Renal pelvis (tissue), 4 donors: ENCODE data around the gene SMYD3. TPM values are rescaled to one million over a fixed set of nuclear protein-coding genes. Genes with fewer than 3 reads are reported as not detected.
"Not testable (repeated sequence)": the region's sequence is repeated elsewhere in the genome, so short reads cannot be mapped to it uniquely, and the experiment has no call there.

Source experiments
- DNase-seq: peaks from one replicate; pipeline ENCODE4 v3.0.0-alpha.2; 2013
- polyA plus RNA-seq, 3 donors: library from polyadenylated mRNA; unstranded; fragments of 120-200 nt; gene quantifications; one replicate each; pipeline ENCODE4 v1.2.1, GENCODE V29; 2013; ENCODE audit not compliant: insufficient read length in 3 of 3

Gene SMYD3
- polyA plus RNA-seq, 3 donors = 25.8 to 30.3 (median 26.1) TPM

DNA sequence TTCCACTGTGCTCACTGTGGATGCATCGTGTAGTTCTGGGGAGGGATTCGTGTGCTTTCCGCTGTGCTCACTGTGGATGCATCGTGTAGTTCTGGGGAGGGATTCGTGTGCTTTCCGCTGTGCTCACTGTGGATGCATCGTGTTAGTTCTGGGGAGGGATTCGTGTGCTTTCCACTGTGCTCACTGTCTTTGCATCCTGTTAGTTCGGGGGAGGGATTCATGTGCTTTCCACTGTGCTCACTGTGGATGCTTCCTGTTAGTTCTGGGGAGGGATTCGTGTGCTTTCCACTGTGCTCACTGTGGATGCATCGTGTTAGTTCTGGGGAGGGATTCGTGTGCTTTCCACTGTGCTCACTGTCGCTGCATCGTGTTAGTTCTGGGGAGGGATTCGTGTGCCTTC lies 435.1 kb downstream of the SMYD3 start:
- not testable (repeated sequence) for DNase-seq

DNA sequence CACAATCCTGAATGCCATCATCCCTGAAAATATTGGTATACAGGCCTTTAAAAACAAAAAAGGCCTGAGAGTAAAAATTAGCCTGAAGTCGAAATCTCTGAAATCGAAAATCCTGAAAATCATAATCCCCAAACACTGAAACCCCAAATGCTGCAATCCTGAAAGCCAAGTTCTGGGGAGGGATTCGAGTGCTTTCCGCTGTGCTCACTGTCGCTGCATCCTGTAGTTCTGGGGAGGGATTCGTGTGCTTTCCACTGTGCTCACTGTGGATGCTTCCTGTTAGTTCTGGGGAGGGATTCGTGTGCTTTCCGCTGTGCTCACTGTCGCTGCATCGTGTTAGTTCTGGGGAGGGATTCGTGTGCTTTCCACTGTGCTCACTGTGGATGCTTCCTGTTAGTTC lies 435.5 kb downstream of the SMYD3 start:
- not testable (repeated sequence) for DNase-seq

GRCh38 chr1:246069581-246069980 lies 437.5 kb downstream of the SMYD3 start:
- DNase-seq = no peak

- DNase-seq = no peak
These were observed 438.2 kb downstream of the SMYD3 start for GRCh38 chr1:246068619-246069509.

- no peak for DNase-seq
These were observed 438.9 kb downstream of the SMYD3 start for GRCh38 chr1:246068217-246068512.

DNA sequence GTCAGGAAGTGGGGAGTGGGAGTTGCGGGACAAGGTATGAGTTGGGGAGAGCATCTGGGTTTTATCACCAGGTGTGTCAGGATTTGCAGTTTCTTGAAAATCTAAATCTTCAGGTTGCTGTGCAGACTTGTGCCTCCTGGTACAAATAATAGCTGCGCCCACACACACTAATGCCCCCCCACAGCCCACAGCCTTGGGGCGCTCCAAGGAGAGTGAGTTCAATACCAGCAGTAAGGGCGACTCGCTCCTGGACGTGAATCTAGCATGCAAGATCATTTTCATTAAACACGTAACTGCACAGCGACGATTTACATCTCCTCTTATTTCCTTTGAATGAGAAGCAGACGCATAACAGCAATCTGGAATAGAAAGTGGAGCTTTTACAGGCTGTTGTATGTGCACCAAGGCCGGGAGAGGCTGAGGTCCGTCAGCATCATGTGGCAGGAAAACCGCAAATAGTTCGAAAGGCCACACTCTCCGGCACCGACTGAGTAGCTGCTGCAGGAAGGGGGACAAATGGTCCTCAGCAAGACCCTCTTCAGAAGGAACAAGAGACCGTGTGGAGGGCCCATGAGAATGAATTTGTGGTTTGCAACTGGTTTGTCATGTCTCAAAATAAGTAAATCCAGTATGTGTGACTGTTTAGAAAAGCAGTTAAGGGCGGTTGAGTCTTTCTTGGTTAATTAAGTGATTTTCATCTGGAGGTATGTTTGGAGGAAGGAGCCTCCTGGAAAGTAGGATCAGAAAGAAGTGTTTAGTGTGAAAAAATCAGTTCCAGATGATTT lies 439.5 kb downstream of the SMYD3 start:
- DNase-seq = no peak

GRCh38 chr1:246066573-246066972 lies 440.5 kb downstream of the SMYD3 start:
- no peak for DNase-seq

GRCh38 chr1:246065592-246065991 lies 441.5 kb downstream of the SMYD3 start:
- DNase-seq = no peak

DNA sequence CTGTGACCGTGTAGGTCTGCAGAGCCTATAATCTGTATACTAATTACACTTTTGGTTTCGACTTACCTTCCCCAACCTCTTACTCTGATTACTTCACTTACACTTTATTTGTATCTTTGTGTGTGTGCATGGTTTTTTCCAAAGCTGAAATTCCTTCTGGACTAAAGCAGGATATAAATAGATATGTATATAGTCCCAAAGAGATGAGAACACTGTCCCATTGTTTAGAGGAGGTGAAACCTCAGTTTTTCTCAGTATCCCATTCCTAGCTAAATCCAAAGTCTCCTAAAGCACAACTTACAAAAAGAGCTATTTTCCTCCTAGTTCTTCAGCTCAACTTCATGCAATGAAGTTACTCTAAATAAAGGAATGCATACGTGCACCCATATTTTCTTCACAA lies 442.2 kb downstream of the SMYD3 start:
- DNase-seq = no peak

DNA sequence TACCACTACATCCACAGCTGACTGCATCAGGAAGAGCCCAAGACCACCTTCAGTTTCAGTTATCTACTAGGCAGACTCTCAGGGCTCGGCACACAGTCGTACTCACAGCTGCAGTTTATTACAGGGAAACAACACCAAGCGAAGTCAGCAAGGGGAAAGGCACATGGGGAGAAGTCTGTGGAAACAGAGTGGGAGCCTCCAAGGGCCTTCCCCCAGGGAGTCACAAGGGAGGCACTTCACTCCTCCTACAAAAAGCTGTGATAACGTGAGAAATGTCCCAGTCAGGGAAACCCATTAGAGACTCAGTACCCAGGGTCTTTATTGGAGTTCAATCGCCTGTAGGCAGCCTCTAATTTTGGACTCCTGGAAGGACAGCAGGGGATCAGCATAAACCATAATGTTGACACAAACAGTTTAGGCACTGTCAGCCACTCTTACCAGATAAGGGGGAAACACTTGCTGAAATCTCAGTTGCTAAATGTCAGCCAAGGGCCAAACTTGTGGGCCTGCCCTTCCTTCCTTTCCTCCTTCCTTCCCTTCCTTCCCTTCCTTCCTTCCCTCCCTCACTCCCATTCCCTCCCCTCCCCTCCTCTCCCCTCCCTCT lies 444.0 kb downstream of the SMYD3 start:
- no peak for DNase-seq

GRCh38 chr1:246058466-246058865 lies 448.6 kb downstream of the SMYD3 start:
- DNase-seq = no peak

- no peak for DNase-seq
These were observed 454.5 kb downstream of the SMYD3 start for GRCh38 chr1:246052603-246053002.

GRCh38 chr1:246051909-246052518 lies 455.1 kb downstream of the SMYD3 start:
- no peak for DNase-seq

DNA sequence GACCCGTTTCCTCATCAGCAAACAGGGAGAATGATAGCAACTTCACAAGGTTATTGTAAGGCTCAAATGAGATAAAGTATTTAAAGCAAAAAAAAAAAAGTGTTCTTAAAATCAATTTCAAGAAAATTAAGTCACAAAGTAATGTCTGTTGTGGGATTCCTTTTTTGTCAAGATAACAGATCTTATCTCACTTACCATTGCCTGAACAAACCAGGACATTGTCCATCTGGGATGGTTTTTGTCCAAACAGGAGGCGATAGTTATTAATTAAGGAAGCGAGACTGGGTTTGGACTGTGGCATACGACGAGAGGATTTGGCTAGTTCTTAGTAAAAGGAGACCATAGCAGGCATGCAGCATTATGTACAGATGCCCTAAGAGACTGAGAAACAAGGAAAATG lies 458.4 kb downstream of the SMYD3 start:
- DNase-seq = no peak

GRCh38 chr1:246043556-246043955 lies 463.5 kb downstream of the SMYD3 start:
- no peak for DNase-seq

GRCh38 chr1:246041360-246041759 lies 465.7 kb downstream of the SMYD3 start:
- DNase-seq = no peak

DNA sequence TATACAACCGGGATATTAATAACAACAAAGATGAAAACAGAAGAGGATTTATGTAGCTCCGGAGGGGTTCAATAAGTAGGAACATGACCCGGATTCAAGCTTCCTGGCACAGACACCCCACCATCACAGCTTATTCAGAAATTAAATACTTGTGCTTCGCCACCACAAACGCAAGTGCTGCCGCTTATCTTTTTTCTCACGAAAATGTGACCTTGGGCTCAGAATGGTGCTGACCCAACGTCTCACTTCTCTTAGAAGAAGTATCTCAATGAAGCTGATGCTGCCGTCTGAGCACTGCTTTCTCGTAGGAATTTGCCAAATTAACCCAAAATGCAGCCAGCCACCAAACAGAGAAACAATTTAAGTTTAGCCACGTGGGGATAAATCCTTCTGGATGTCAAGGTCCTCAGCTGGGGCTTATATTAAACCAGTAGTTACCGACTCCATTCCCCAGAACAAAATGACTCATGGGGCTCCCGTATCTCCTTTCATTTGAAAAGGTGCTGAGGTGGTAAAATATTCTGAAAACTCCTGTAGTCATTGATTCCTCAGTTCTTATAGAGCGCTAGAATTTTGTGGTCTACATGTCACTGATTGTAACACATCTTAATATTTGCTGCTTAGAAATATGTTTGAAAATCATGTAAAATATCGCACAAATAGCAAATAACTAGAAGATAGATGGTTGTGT lies 466.7 kb downstream of the SMYD3 start:
- no peak for DNase-seq

DNA sequence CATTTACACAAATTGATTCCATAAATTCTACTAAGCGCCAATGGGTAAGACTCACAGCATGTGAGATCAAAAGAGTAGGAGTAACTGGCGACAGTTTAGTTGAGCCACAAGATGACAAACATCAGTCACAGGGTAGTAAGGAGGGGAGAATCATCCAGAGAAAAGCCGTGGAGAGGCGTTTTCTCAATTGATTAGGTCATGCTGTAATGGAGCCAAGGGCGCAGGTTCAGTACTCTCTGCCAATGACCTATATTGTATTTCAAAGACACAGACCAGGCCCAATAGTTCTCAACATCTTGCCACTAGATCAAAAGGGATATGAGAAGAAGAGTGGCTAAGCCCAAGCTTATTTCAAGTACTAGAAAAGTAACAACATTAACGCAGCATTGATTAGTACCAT lies 467.5 kb downstream of the SMYD3 start:
- no peak for DNase-seq

GRCh38 chr1:246037832-246038231 lies 469.2 kb downstream of the SMYD3 start:
- no peak for DNase-seq

- DNase-seq = no peak
These were observed 470.9 kb downstream of the SMYD3 start for GRCh38 chr1:246036175-246036574.

DNA sequence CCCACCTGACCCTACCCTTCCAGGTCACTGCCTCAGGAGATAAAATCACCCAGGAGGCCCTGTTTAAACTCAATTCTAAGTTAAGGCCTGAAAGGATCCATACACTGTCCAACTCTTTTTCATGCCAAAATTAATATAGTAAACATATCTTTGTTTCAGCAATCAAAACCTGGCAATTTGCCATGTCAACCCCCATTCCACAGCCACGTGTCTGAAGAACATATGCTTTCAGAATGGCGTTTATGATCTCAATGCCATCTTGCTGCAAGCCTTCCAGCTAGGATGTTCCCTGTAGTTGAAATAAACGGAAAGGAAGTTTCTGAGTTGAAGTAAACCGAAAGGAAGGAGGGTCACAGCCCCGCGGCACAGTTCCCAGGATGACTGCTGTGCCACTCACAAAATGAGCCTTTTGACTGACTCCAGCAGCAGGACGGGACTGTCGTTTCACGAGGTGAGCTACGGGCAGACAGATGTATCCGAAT lies 472.0 kb downstream of the SMYD3 start:
- DNase-seq = no peak

GRCh38 chr1:246034630-246035029 lies 472.4 kb downstream of the SMYD3 start:
- no peak for DNase-seq
